Activated naive CD8-positive, alpha-beta T cell treated with anti-CD3 and anti-CD28 coated beads, Interleukin-2, amount 50 U/mL, for 24 hours (primary cell): ENCODE measurements around the gene LENG1.

Experiments
- ATAC-seq: fragments of 150-1000 bp; cut with Tn5 transposase; one replicate; pipeline ENCODE4 v1.10.0; 2021
- DNase-seq: peaks from one replicate; pipeline ENCODE4 v3.0.0; 2021
- H3K27ac Mint-ChIP-seq: one replicate; pipeline ENCODE4 v1.8.0; 2021; ENCODE audit warnings: mild to moderate bottlenecking, mixed read lengths
- H3K27me3 Mint-ChIP-seq: one replicate; pipeline ENCODE4 v1.8.0; 2021; ENCODE audit warnings: mixed read lengths
- H3K36me3 Mint-ChIP-seq: one replicate; pipeline ENCODE4 v1.8.0; 2021; ENCODE audit warnings: low read depth, mixed read lengths
- H3K4me1 Mint-ChIP-seq: one replicate; pipeline ENCODE4 v1.8.0; 2021; ENCODE audit warnings: mixed read lengths
- H3K4me3 Mint-ChIP-seq: one replicate; pipeline ENCODE4 v1.8.0; 2021; ENCODE audit warnings: mild to moderate bottlenecking, moderate library complexity, mixed read lengths
- H3K9me3 Mint-ChIP-seq: one replicate; pipeline ENCODE4 v1.8.0; 2021; ENCODE audit warnings: mixed read lengths

Gene LENG1

DNA sequence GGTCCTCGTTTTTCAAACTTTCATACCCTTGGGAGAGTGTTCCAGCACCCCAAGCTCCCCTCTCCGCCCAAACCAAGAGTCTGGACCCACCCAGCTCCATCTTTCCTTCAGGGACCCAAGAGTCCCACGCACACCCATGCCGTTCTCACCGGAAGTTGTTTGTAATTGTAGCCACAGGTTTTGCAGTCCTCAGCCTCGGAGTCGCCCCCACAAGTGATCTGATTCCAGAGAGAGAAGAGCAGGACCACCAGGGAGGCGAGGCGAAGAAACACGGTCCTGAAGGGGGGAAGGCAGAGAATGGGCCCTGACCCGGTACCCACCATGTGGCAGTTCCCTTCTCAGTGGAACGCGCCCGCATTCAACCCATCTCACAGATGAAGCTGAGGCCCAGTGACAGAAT lies 3.4 kb upstream of the LENG1 start:
- H3K27ac Mint-ChIP-seq: no peak overlapping the region
- no peak for ATAC-seq
- DNase-seq: no peak
- H3K27me3 Mint-ChIP-seq: peaks cover 11% of the 10 kb centered on the region
- H3K9me3 Mint-ChIP-seq: no peaks in the 10 kb centered on the region
- peak overlapping the region; percentile 12 for H3K4me3 Mint-ChIP-seq
- peaks cover 52% of the 10 kb centered on the region for H3K4me1 Mint-ChIP-seq
- H3K36me3 Mint-ChIP-seq: peaks cover 2% of the 10 kb centered on the region

DNA sequence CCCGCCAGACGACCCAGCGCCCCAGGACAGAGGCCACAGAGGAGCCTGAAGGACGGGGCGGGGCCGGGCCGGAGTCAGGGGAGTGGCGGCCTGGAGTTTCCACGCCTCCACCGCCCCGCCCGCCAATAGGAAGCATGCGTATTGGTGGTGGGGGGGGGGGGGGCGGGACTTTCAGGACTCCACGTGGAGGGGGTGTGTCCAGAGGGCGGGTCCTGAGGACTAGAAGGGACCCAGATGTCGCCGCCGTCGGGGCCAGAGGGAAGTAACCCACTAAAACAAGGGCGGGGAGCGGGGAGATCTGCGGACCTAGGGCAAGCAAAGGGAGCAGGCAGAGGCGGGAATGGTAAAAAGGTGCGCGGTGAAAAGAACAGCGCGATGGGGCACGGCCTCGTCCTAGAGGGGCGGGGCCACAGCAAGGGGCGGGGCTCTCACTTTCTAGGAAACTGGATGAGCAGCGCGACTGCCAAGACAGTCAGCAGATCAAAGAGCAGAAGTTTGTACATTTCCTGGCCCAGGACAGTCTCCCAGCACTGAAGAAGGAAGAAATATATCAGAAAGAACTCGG lies 2.8 kb upstream of the LENG1 start:
- Mint-ChIP-seq H3K27me3 (peaks cover 11% of the 10 kb centered on the region), H3K9me3 (no peaks in the 10 kb centered on the region), H3K36me3 (peaks cover 2% of the 10 kb centered on the region), H3K4me3 (peak overlapping the region; percentile 75), H3K4me1 (peaks cover 51% of the 10 kb centered on the region), H3K27ac (no peak overlapping the region)
- peak; percentile 5 for ATAC-seq
- DNase-seq: peak; percentile 82

- H3K4me3 Mint-ChIP-seq: peak overlapping the region; percentile 87
- peaks cover 51% of the 10 kb centered on the region for H3K4me1 Mint-ChIP-seq
Observed at GRCh38 chr19:54160854-54161253, 1.3 kb upstream of the LENG1 start.

DNA sequence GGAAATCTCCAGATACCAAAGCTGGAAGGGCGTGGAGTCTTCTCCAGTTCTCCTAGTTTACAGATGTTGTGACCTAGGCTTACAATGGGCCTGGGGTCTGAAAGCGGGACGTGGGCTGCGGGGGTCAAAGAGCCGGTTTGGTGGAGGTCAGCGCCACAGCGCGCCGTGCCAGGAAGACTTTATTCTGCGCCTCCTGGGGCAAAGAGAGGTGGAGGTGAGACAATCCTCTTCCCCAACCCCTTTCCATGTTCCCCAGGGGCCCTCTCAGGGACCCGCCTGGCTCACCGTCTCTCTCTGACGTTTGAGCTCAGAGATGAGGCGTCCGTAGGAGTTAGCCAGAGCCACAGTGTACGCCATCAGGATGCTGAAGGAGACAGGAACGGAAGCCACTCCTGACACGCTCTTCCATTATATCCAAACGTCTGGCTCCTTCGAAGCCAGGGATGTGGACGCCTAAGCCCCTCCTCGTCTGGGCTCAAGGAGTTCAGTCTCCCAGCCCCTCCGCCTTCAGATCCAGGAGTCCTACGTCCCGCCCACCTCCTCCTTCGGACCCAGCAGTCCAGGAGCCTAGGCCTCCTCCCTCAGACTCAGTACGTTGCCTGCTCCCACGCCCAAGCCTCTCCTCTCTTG lies 776 bp upstream of the LENG1 start:
- peak overlapping the region; percentile 90 for H3K27ac Mint-ChIP-seq
- H3K27me3 Mint-ChIP-seq: peaks cover 11% of the 10 kb centered on the region
- H3K4me3 Mint-ChIP-seq: peak overlapping the region; percentile 87
- no peak for ATAC-seq
- H3K9me3 Mint-ChIP-seq: no peaks in the 10 kb centered on the region
- H3K4me1 Mint-ChIP-seq: peaks cover 51% of the 10 kb centered on the region
- peaks cover 10% of the 10 kb centered on the region for H3K36me3 Mint-ChIP-seq
- peak; percentile 22 for DNase-seq

More at GRCh38 chr19:54160854-54161253, 1.3 kb upstream of the LENG1 start:
- peak overlapping the region; percentile 90 for H3K27ac Mint-ChIP-seq
- no peaks in the 10 kb centered on the region for H3K9me3 Mint-ChIP-seq
- peaks cover 10% of the 10 kb centered on the region for H3K36me3 Mint-ChIP-seq
- no peak for DNase-seq
- peaks cover 11% of the 10 kb centered on the region for H3K27me3 Mint-ChIP-seq
- no peak for ATAC-seq

DNA sequence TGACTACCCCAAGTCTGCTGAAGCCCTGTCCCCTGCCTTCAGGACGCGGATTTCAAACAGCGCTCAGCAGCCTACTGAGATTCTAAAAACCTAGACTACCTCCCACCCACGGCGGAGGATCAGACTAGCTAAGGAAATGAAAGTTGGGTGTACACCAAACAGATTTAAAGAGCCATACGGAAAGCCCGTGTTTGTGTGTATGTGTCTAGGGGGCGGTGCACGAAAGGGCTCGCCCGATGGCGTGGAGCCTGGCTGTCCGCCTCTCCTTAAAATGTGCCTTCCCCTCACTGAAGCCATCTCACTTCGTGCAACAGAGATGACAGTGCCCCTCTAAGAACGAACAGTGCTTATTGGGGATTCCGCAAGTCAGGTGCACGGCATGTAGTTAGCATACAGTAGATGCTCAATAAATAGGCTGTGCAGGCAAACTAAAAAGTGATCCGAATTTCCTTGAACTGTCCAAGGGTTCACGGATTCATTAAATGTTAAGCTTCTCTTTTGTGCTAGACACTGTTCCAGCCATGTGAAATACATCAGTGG lies 639 bp downstream of the LENG1 start:
- DNase-seq (peak; percentile 38), ATAC-seq (no peak)
- Mint-ChIP-seq H3K9me3 (no peaks in the 10 kb centered on the region), H3K36me3 (peaks cover 23% of the 10 kb centered on the region), H3K27ac (peak overlapping the region; percentile 90), H3K4me1 (peaks cover 56% of the 10 kb centered on the region), H3K4me3 (peak overlapping the region; percentile 87), H3K27me3 (peaks cover 5% of the 10 kb centered on the region)

GRCh38 chr19:54156953-54157352 lies 2.6 kb downstream of the LENG1 start:
- Mint-ChIP-seq H3K36me3 (peaks cover 26% of the 10 kb centered on the region), H3K9me3 (no peaks in the 10 kb centered on the region), H3K27me3 (no peaks in the 10 kb centered on the region), H3K27ac (peak overlapping the region; percentile 16), H3K4me1 (peaks cover 51% of the 10 kb centered on the region), H3K4me3 (no peak overlapping the region)
- DNase-seq (no peak), ATAC-seq (no peak)

DNA sequence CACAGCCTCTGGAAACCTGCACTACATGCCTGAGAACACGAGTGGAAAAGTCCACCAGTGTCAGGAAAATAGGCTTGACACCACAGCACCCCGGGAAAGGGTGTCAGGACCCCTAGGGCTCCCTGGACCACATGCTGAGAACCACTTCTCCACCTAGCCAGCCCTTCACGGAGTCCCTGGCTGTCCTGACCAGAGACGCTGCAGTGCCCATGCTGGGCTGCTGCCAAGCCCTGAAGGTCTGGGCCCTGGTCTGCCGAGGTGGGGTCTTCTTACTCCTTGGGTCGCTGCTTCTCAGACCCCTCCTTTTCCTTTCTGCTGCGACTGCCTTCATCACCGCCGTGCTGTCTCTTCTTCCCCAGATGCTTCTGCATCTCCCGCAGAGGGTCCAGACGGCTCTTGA lies 3.0 kb downstream of the LENG1 start:
- H3K36me3 Mint-ChIP-seq: peaks cover 26% of the 10 kb centered on the region
- DNase-seq: no peak
- no peak for ATAC-seq
- no peaks in the 10 kb centered on the region for H3K9me3 Mint-ChIP-seq
- H3K4me1 Mint-ChIP-seq: peaks cover 48% of the 10 kb centered on the region
- no peak overlapping the region for H3K4me3 Mint-ChIP-seq
- no peaks in the 10 kb centered on the region for H3K27me3 Mint-ChIP-seq
- no peak overlapping the region for H3K27ac Mint-ChIP-seq

DNA sequence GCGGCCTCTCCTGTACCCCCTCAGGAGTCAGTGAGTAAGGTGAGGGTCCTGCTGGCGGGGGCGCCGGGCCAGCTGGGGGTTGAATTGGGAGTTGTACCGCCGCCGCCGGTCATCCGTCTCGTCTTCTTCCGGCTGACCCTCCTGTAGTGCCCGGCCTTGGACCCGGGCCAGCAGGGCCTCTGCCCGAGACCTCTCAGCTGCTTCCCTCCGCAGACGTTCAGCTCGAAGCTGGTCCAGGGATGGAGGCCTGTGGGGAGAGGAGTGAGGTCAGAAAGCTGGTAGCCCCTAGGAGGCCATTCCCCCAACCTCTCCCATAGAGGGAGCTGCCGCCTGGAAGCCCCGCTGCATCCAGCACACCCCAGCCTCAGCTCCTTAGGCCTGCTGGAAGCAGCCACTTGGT lies 3.8 kb downstream of the LENG1 start:
- DNase-seq (no peak), ATAC-seq (no peak)
- Mint-ChIP-seq H3K4me1 (peaks cover 44% of the 10 kb centered on the region), H3K36me3 (peaks cover 26% of the 10 kb centered on the region), H3K27me3 (no peaks in the 10 kb centered on the region), H3K27ac (no peak overlapping the region), H3K4me3 (no peak overlapping the region), H3K9me3 (no peaks in the 10 kb centered on the region)

- ATAC-seq: no peak
- H3K36me3 Mint-ChIP-seq: peaks cover 30% of the 10 kb centered on the region
- peak overlapping the region; percentile 78 for H3K27ac Mint-ChIP-seq
- no peaks in the 10 kb centered on the region for H3K27me3 Mint-ChIP-seq
- no peak for DNase-seq
- H3K4me1 Mint-ChIP-seq: peaks cover 37% of the 10 kb centered on the region
- no peaks in the 10 kb centered on the region for H3K9me3 Mint-ChIP-seq
- H3K4me3 Mint-ChIP-seq: no peak overlapping the region
Observed at GRCh38 chr19:54154603-54155345, 4.7 kb downstream of the LENG1 start.

GRCh38 chr19:54153731-54154326 lies 5.7 kb downstream of the LENG1 start:
- Mint-ChIP-seq H3K4me1 (peaks cover 29% of the 10 kb centered on the region), H3K27me3 (no peaks in the 10 kb centered on the region), H3K9me3 (no peaks in the 10 kb centered on the region), H3K36me3 (peaks cover 31% of the 10 kb centered on the region), H3K4me3 (no peak overlapping the region), H3K27ac (peak overlapping the region; percentile 78)
- ATAC-seq: no peak
- DNase-seq: no peak

DNA sequence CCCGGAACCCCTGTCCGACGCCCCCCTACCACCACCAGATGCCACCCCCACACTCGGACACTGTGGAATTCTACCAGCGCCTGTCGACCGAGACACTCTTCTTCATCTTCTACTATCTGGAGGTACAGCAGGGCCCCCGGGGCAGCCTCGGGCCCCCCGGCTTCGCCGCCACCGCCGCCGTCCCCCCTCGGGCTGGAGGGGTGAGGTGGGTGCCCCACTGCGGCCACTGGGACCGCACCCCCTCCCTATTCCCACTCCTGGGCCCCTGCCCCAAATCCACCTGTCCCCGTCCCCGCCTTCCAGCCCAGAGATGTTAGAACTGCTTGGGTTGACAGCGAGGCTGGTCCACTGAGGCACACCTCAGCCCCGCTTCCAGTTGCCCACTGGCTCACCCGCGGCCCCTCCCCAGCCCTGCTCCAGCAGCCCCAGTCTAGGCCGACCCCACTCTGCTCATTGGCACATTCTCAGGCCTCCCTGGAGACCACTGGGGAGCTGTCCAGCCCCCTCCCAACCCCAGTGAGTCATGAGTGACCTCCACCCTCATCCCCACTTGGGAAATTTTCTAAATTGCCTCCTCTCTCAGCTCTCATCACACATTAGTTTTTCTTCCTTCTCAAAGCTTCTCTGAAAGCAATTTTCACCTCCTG lies 6.5 kb downstream of the LENG1 start:
- Mint-ChIP-seq H3K9me3 (no peaks in the 10 kb centered on the region), H3K36me3 (peaks cover 30% of the 10 kb centered on the region), H3K27ac (no peak overlapping the region), H3K4me1 (peaks cover 21% of the 10 kb centered on the region), H3K27me3 (no peaks in the 10 kb centered on the region), H3K4me3 (no peak overlapping the region)
- no peak for DNase-seq
- ATAC-seq: no peak

DNA sequence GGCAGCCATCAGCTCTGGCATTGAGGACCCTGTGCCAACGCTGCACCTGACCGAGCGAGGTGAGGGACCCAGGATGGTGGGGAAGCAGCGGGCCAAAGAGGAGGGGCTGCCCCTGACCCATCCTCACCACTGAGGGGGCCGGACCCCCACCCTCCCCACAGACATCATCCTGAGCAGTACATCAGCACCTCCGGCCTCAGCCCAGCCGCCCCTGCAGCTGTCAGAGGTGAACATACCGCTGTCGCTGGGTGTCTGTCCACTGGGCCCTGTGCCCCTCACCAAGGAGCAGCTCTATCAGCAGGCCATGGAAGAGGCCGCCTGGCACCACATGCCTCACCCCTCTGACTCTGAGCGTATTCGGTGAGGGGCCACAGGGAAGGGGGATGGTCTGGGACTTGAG lies 7.3 kb downstream of the LENG1 start:
- Mint-ChIP-seq H3K4me3 (no peak overlapping the region), H3K27me3 (no peaks in the 10 kb centered on the region), H3K36me3 (peaks cover 33% of the 10 kb centered on the region), H3K9me3 (no peaks in the 10 kb centered on the region), H3K4me1 (peaks cover 20% of the 10 kb centered on the region), H3K27ac (no peak overlapping the region)
- ATAC-seq (no peak), DNase-seq (no peak)

GRCh38 chr19:54151362-54152035 lies 8.0 kb downstream of the LENG1 start:
- Mint-ChIP-seq H3K36me3 (peaks cover 34% of the 10 kb centered on the region), H3K27ac (no peak overlapping the region), H3K9me3 (no peaks in the 10 kb centered on the region), H3K4me3 (no peak overlapping the region), H3K4me1 (peaks cover 20% of the 10 kb centered on the region), H3K27me3 (no peaks in the 10 kb centered on the region)
- DNase-seq (no peak), ATAC-seq (no peak)
